OCI-LY3 (cell line): Measurements from ENCODE around the gene STAT3.

Experiments
- EZH2phosphoT487 ChIP-seq: fragments of 200-600 bp; shearing (Covaris generic); IDR thresholded peaks from 2 replicates; pipeline ENCODE4 v1.6.1; 2018; ENCODE audit warnings: antibody characterized with exemption, mixed run types, low read depth
- TF ChIP-seq, protein P1 (sequence below): fragments of 200-600, 300-600 bp; sonication (generic); IDR thresholded peaks from 2 replicates; pipeline ENCODE4 v1.5.1; 2014; ENCODE audit warnings: antibody characterized with exemption, low read length, low read depth

DNA sequence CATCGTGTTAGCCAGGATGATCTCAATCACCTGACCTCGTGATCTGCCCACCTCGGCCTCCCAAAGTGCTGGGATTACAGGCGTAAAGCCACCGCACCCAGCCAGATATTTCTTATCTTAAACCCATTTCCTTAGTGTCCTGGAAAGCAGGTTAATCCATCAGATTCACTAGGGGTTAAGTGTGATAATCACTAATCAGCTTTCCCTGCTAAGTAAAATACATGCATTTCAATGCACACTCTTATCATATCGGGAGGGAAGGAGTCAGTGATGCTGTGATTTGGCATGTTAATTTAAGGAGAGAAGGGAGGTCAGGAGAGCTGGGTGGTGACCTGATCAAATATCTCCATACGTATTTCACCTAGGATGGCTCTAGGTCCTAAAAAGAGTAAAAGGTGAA lies 29.1 kb downstream of the STAT3 start:
- TF ChIP-seq, protein P1, sequence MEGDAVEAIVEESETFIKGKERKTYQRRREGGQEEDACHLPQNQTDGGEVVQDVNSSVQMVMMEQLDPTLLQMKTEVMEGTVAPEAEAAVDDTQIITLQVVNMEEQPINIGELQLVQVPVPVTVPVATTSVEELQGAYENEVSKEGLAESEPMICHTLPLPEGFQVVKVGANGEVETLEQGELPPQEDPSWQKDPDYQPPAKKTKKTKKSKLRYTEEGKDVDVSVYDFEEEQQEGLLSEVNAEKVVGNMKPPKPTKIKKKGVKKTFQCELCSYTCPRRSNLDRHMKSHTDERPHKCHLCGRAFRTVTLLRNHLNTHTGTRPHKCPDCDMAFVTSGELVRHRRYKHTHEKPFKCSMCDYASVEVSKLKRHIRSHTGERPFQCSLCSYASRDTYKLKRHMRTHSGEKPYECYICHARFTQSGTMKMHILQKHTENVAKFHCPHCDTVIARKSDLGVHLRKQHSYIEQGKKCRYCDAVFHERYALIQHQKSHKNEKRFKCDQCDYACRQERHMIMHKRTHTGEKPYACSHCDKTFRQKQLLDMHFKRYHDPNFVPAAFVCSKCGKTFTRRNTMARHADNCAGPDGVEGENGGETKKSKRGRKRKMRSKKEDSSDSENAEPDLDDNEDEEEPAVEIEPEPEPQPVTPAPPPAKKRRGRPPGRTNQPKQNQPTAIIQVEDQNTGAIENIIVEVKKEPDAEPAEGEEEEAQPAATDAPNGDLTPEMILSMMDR, result no peak
- TF ChIP-seq EZH2phosphoT487, result no peak
